Measurements from ENCODE around the gene IP6K2. TPM values are rescaled to one million over a fixed set of nuclear protein-coding genes. Genes with fewer than 3 reads are reported as not detected.
"Not testable (repeated sequence)": the region's sequence is repeated elsewhere in the genome, so short reads cannot be mapped to it uniquely, and the experiment has no call there.

IP6K2 gene
- total and polyA plus RNA-seq, 12 donors: 44.9 to 185 (median 106) TPM

DNA sequence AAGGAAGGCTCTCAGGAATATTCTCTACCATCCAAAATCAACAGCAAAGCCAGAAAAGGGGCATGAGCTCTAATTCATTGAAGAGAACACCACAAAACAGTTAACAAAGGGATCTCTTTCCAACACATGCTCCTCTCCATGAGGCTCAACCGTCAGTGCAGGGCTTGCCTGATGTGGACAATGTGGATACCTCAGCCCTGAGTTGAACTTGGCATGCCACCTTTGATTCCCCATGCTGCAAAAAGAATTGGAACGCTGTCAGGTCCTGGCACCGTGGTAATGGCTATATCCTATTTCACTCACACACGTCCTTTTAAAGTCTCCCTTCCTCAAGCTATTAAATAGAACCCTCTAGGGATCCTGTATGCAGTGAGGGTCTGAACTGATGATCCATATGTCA, 30.7 kb upstream of the IP6K2 start:
- no peak for TF ChIP-seq POLR2A (IDR thresholded peaks at IDR 0.05)
- WGBS, 4 donors: 49 to 71% (median 64%) methylated on average over 4 of the region's 4 CpGs
- H3K27me3 ChIP-seq: no peaks in the 10 kb centered on the region
- H3K4me3 ChIP-seq: no peak overlapping the region
- peaks cover 0 to 25% of the 10 kb centered on the region in 2 donors for H3K36me3 ChIP-seq (replicated peaks in 1 of 2)
- no peaks in the 10 kb centered on the region for H3K9me3 ChIP-seq (replicated peaks in 1 of 3)
- DNase-seq: no peak
- peak overlapping the region in 2 of 5 donors; percentile 43 to 70 for H3K27ac ChIP-seq
- H3K4me1 ChIP-seq (replicated peaks in 1 of 2): peaks cover 0 to 36% of the 10 kb centered on the region in 2 donors
- intact Hi-C loops (cut with DNase I): no loop called here

DNA sequence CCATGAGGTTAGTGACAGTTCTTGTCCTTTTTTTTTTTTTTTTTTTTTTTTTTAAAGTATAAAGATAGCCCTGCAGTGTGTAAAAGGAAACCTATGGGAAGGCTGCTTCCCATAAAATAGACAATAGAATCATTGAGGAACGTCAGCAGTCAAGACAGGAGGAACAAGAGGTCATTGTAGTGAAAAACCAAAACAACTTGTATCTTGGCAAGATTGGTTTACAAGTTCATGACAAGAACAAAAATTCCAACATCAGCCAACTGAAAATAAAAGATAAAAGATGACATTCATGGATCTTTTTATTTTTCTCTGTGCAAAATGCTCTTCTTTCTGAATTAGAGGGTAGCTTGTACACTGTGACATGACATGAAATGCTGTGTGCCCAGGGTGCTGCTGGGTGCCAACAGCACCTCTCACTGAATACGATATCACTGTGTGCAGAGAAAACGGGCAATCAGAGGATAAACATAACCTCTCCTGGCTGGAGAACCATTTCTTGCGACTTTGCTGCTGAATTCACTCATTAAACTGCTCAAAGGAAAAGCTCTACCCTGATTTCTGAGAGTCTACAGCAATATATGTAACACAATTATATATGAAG, 30.1 kb upstream of the IP6K2 start:
- TF ChIP-seq, protein P1, sequence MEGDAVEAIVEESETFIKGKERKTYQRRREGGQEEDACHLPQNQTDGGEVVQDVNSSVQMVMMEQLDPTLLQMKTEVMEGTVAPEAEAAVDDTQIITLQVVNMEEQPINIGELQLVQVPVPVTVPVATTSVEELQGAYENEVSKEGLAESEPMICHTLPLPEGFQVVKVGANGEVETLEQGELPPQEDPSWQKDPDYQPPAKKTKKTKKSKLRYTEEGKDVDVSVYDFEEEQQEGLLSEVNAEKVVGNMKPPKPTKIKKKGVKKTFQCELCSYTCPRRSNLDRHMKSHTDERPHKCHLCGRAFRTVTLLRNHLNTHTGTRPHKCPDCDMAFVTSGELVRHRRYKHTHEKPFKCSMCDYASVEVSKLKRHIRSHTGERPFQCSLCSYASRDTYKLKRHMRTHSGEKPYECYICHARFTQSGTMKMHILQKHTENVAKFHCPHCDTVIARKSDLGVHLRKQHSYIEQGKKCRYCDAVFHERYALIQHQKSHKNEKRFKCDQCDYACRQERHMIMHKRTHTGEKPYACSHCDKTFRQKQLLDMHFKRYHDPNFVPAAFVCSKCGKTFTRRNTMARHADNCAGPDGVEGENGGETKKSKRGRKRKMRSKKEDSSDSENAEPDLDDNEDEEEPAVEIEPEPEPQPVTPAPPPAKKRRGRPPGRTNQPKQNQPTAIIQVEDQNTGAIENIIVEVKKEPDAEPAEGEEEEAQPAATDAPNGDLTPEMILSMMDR (IDR thresholded peaks at IDR 0.05): no peak
- no peak for TF ChIP-seq POLR2A (IDR thresholded peaks at IDR 0.05)
- peaks cover 0 to 36% of the 10 kb centered on the region in 2 donors for H3K4me1 ChIP-seq (replicated peaks in 1 of 2)
- no peaks in the 10 kb centered on the region for H3K9me3 ChIP-seq (replicated peaks in 1 of 3)
- intact Hi-C loops (cut with DNase I): no loop called here
- peak overlapping the region in 2 of 5 donors; percentile 48 to 70 for H3K27ac ChIP-seq
- no peaks in the 10 kb centered on the region for H3K27me3 ChIP-seq
- DNase-seq: no peak
- H3K4me3 ChIP-seq: no peak overlapping the region
- 49 to 60% (median 53%) methylated on average over 4 of the region's 4 CpGs for WGBS, 4 donors
- H3K36me3 ChIP-seq (replicated peaks in 1 of 2): peaks cover 0 to 23% of the 10 kb centered on the region in 2 donors

DNA sequence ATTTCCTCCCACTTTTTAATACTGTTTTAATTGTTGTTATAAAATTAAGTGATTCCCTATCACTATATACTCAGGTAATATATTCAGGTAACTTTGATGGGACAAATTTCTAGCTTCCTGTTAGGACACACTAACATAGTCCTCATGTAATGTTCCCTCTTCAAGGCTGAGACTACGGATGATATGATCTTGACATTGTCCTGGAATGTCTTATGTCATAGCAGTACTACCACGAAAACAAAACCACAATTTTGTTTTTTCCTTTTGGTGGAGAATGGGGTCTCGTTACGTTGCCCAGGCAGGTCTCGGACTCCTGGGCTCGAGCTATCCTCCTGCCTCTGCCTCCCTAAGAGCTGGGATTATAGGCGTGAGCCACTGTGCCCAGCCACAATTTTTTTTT, 26.8 kb upstream of the IP6K2 start:
- H3K27ac ChIP-seq: no peak overlapping the region
- H3K4me3 ChIP-seq: no peak overlapping the region
- WGBS, 4 donors: 87 to 95% (median 89%) methylated on average over 7 of the region's 7 CpGs
- intact Hi-C loops (cut with DNase I): no loop called here
- H3K36me3 ChIP-seq (replicated peaks in 1 of 2): peaks cover 0 to under 1% of the 10 kb centered on the region in 2 donors
- peaks cover 18 to 50% of the 10 kb centered on the region in 2 donors for H3K4me1 ChIP-seq (replicated peaks in 1 of 2)
- H3K27me3 ChIP-seq: no peaks in the 10 kb centered on the region
- no peak for DNase-seq
- TF ChIP-seq, protein P1 (IDR thresholded peaks at IDR 0.05): no peak
- TF ChIP-seq POLR2A (IDR thresholded peaks at IDR 0.05): no peak
- no peaks in the 10 kb centered on the region for H3K9me3 ChIP-seq (replicated peaks in 1 of 3)

DNA sequence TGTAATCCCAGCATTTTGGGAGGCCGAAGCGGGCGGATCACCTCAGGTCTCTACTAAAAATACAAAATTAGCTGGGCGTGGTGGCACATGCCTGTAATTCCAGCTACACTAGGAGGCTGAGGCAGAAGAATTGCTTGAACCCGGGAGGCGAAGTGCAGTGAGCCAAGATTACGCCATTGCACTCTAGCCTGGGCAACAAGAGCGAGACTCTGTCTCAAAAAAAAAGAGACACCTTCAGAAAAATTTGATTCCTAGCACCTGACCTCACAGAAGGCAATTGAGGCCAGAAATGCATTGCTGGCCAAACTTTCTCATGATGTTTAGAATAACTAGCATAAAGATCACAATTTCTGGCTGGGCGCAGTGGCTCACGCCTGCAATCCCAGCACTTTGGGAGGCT, 24.2 kb upstream of the IP6K2 start:
- H3K27me3 ChIP-seq; intact Hi-C loops (cut with DNase I); H3K4me3 ChIP-seq; DNase-seq; H3K36me3 ChIP-seq (replicated peaks in 1 of 2); H3K9me3 ChIP-seq (replicated peaks in 1 of 3): not testable (repeated sequence)
- WGBS, 4 donors: 91 to 98% (median 96%) methylated on average over 6 to 10 of the region's 10 CpGs
- H3K27ac ChIP-seq: peak overlapping the region in 3 of 5 donors; percentile 69 to 82 (median 78)
- H3K4me1 ChIP-seq (replicated peaks in 1 of 2): peaks cover 18 to 49% of the 10 kb centered on the region in 2 donors

DNA sequence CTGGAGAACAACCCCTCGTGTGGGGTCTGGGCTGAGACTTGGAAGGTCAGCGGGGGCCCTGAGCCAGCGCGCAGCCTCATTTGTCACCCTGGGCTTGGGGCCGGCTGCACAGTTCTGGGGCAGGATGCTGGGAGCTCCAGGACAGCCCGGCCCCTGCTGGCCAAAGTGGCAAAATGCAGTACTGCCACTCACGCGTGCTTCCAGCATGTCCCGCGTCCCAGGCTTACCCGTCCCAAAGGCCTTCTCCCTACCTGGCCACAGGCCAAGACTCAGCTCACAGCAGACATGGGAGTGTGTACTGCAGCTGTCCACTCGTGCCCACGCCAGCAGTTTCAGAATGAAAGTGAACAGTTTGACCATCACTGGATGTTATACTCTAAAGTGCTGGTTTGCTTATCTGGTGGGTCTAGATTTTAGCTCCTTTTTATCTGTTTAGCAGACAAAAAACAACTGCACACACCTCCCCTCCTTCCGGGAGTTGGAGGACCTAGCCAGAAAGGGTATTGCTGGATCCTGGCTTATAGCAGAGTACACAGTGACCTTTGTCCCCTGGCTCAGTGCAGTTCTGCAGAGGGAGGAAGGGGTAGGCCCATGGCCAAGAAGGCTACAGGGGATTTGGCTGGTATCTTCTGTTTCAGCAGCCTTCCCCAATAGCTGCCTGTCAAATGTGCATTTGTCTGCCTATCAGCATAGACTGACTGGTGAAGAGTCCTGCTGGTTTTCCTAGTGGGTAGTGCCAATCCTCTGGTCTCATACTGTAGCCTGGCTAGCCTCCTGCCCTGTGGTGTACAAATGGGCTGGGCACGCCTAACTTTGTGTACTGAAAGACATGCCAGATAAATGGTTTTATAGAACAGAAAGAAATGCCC, 23.2 kb upstream of the IP6K2 start:
- Histone ChIP-seq H3K9me3 (replicated peaks in 1 of 3) (no peaks in the 10 kb centered on the region), H3K36me3 (replicated peaks in 1 of 2) (no peaks in the 10 kb centered on the region), H3K27me3 (no peaks in the 10 kb centered on the region), H3K4me3 (no peak overlapping the region), H3K4me1 (replicated peaks in 1 of 2) (peaks cover 18 to 46% of the 10 kb centered on the region in 2 donors), H3K27ac (peak overlapping the region in 4 of 5 donors; percentile 69 to 82 (median 78))
- DNase-seq: peak; percentile 87 to 97 (median 94)
- intact Hi-C loops (cut with DNase I): no loop called here
- WGBS, 4 donors: 8 to 28% (median 9%) methylated on average over 2 to 15 of the region's 15 CpGs
- TF ChIP-seq POLR2A (IDR thresholded peaks at IDR 0.05): no peak
- TF ChIP-seq, protein P1 (IDR thresholded peaks at IDR 0.05): peak; percentile 73 to 96 (median 92)
